Activated gamma-delta T cell (primary cell): ENCODE measurements around the gene SLC35F3.

Experiments used
- DNase-seq: peaks from one replicate; lab custom pipeline; 2025; lab: John Stamatoyannopoulos, UW

The SLC35F3 gene

GRCh38 chr1:234320069-234320468 lies 415.6 kb downstream of the SLC35F3 start:
- DNase-seq, result no peak

- no peak for DNase-seq
These were observed 416.1 kb downstream of the SLC35F3 start for GRCh38 chr1:234320549-234320948.

DNA sequence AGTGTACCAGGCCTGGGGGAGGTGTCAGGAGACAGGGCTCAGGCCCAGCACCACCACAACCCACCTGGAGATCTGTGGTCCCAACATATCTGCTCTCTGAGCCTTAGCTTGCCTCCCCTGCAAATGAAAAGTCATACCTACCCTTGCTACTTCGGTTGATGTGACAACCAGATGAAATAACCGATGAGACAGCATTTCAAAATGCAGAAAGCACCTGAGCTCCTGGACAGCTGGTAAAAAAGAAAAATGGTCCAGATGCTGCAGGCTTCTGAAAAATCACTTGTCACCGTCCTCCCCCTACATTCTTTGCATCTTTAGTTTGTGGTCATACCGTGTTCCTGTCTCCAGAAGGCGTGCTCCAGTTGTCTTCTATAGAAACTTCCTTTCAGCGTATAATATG lies 416.8 kb downstream of the SLC35F3 start:
- DNase-seq, result no peak

DNA sequence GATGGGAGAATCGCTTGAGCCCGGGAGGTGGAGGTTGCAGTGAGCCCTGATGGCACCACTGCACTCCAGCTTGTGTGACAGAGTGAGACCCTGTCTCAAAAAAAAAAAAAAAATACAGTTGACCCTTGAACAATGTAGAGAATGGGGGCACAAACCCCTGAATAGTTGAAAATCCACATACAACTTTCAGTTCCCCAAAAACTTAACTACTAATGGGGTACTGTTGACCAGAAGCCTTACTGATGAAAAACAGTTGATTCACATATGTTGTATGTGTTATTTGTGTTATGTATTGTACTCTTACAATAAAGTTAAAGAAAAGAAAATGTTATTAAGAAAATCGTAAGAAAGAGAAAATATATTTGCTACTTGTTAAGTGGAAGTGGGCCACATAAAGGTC lies 417.6 kb downstream of the SLC35F3 start:
- no peak for DNase-seq

DNA sequence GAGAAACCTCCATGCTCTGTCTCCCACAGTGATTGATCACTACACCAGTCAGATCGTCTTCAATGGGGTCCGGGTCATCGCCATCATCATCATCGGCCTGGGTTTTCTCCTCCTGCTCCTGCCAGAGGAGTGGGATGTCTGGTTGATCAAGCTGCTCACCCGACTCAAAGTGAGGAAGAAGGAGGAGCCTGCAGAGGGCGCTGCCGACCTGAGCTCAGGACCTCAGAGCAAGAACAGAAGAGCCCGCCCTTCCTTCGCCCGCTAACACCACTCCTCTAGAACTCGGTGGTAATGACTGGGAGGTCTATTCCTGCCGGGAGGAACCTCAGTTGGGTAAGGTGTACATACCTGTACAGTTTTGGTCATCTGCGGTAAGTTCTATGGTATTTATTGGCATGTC lies 418.5 kb downstream of the SLC35F3 start:
- no peak for DNase-seq

DNA sequence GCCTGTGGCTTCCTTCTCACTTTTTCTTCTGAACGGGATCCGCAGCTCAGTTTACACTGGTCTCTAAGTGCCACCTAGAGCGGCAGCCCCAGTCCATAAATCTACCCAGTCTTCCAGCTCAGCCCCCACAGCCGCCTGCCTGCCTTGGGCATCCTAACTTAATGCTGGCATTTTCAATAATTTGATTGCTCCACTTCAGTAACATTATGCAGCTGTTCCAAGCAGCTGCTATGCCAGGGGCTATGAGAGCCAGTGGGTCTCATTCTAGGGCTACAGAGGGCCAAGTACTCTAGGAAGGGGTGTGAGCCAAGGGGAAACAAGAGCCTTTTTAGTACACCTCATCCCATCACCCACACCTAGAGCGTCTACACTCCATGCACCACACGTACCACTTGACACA lies 420.3 kb downstream of the SLC35F3 start:
- DNase-seq, result no peak

DNA sequence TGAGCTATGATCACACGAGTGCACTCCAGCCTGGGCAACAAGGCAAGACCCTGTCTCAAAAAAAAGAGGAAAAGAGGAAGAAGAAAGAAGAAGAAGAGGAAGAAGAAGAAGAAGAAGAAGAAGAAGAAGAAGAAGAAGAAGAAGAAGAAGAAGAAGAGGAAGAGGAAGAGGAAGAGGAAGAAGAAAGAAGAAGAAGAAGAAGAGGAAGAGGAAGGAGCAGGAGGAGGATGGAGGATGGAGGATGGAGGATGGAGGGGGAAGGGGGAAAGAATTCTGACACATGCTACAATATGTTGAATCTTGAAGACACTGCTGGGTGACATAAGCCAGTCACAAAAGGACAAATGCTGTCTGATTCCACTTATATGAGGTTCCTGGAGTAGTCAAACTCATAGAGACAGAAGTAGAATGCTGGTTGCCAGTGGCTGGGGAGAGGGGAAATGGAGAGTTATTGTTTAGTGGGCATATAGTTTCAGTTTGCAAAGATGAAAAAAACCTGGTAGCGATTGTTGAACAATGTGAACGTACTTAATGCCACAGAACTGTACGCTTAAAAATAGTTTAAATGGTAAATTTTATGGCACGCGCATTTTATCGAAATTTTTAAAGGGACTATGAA lies 421.5 kb downstream of the SLC35F3 start:
- DNase-seq, result no peak

- DNase-seq, result no peak
These were observed 422.3 kb downstream of the SLC35F3 start for GRCh38 chr1:234326497-234327366.

DNA sequence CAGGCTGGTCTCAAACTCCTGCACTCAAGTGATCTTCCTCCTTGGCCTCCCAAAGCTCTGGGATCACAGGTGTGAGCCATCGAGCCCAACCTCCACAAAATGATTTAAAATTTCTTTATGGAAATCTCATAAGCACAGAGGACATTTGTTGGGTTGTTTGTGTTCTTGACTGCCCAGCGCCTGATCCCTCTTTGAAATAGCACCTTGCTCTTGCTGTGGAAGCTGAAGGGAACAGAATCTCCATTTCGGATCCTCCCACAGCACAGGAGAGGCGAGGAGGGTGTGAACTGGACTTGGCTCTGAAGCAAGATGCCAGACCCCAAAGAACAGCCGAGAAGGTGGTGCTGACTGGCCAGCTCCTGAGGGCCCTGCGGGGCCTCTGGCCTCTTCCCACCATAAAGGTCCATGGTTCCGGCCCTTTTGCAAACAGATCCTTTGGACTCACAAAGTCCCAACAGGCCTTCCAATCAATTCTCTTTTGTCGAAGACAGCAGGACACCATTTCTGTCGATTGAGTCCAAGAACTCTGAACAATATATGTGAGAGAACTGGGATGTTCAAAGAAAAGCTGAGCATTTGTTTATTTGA lies 423.2 kb downstream of the SLC35F3 start:
- DNase-seq, result no peak

DNA sequence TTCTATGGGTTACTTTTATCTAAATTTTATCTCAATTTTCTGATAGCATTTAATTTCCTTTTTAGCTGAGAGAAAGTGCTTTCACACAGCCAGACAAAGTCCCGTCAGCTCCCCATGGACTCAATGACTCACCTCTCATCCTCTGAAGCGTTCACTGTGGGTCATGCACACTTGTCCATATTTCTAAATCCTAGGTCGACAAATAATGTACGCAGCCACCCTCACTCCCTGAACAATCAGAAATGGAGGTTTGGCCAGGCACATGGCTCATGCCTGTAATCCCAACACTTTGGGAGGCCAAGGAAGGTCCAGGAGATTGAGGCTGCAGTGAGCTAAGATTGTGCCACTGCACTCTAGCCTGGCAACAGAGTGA lies 426.4 kb downstream of the SLC35F3 start:
- no peak for DNase-seq

GRCh38 chr1:234331507-234331906 lies 427.0 kb downstream of the SLC35F3 start:
- no peak for DNase-seq

DNA sequence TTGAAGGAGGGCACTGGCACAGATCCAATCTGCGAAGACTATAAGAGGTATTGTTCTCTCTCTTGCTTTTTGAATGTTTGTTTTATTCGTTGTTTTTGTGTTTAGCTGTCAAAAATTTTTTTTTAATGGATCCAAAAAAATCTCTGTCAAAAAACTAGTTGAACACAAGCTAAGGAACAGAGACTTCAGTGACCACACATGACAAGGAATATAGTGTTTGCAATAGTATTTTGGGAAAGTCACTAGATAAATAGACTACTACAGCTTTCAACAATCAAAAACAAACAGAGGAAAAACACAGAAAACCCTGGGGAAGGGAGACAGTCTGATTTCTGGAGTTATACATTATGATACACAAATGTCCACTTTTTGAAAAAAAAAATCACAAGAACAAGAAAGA lies 431.9 kb downstream of the SLC35F3 start:
- DNase-seq, result no peak

DNA sequence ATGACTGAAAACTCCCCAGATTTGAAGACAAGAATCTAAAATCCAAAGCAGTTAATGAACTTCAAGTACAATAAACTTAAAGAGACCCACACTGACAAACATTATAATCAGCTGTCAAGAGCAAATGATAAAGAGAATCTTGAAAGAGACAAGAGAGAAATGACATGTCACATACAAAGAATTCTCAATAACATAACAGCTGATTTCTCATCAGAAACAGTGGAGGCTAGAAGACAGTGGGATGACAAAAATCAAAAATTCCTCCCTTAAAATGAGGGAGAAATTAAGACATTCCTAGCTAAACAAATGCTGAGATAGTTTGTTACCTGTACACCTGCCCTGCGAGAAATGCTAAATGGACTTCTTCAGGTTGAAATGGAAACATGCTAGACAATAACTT lies 432.8 kb downstream of the SLC35F3 start:
- DNase-seq, result no peak

GRCh38 chr1:234340528-234340927 lies 436.1 kb downstream of the SLC35F3 start:
- no peak for DNase-seq

- DNase-seq, result no peak
These were observed 438.3 kb downstream of the SLC35F3 start for GRCh38 chr1:234342774-234343173.

DNA sequence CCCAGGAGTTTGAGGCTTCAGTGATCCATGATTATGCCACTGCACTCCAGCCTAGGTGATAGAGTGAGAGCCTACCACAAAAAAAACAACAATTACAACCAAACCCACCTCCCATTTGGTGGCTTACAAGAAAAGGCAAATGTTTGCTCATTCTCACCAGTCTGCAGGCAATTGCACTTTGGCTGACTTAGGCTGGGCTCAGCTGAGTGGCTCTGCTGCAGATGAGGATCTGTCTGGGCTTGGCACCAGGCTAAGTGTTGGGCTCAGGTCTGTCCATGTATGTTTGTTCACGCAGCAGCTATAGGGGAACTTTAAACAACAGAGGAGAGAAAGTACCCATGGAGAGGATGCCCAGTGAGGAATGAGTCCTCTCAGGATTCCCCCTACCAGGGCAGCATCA lies 440.8 kb downstream of the SLC35F3 start:
- no peak for DNase-seq

- DNase-seq, result no peak
These were observed 444.5 kb downstream of the SLC35F3 start for GRCh38 chr1:234348964-234349363.

- DNase-seq, result no peak
These were observed 451.5 kb downstream of the SLC35F3 start for GRCh38 chr1:234355782-234356510.

DNA sequence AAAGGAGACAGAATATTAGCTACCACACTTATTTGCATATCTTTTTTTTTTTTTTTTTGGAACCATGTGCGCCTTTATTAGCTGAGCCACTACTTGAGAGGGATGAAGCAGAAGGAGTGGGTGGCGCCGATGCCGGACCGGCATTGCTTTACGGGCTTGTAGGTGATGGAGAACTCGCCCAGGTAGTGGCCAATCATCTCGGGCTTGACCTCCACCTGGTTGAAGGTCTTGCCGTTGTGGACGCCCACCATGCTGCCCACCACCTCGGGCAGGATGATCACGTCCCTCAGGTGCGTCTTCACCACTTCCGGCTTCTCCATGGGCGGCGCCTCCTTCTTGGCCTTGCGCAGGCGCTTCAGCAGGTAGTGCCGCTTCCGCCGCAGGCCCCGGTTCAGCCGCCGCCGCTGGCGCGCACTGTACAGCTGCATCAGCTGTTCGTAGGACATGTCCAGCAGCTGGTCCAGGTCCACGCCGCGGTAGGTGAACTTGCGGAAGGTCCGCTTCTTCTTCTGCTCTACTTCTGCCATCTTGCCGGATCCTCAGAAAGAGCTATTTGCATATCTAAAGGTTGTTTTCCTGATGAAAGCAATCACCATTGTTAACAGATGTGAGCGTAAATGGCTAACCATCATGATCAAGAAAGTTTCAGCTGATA lies 452.3 kb downstream of the SLC35F3 start:
- peak; percentile 13 for DNase-seq

DNA sequence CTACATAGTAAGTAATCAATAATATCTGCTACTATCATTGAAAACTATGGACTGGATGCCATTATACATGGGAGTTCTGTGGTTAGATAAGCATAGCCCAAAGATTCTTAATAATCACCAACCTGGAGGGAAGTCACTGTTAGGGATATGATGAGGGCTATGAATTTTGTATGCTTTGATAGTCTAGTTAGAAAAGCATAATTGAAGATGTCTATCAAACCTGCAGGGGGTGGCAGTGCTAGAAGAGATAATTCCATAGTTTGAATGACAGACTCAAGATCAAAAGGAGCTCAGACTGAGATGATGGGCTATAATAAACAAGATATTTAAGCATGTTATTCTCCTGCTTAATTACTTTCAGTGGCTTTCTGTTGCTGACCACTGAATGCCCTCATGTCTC lies 453.4 kb downstream of the SLC35F3 start:
- no peak for DNase-seq

GRCh38 chr1:234361102-234361603 lies 456.7 kb downstream of the SLC35F3 start:
- DNase-seq, result no peak

DNA sequence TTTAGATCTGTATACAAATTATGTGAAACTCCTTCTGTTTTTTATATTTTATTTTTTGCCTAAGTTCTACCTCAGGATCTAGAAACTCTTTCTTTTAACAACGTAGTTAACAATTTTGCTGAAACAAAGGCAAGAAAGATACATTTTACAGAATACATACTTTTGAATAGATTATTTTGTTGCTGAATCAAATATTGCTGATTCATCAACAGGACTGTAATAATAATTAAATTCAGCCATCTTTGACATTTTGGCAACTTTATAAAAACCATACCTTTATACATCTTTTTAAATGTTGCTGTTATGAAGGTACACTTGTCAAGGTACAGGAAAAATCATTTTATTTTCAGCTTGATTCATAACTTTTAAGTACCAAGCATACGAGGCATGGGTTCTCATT lies 458.1 kb downstream of the SLC35F3 start:
- no peak for DNase-seq
